K562 (cell line): Measurements from ENCODE around the gene RPS8. TPM values are rescaled to one million over a fixed set of nuclear protein-coding genes. Genes with fewer than 3 reads are reported as not detected.

Source experiments
- ATAC-seq: fragments of 200-7000 bp; cut with Tn5 transposase; 3 replicates; pipeline ENCODE4 v1.9.1; 2020; ENCODE audit warnings: moderate library complexity
- BruUV-seq: library from RNA; stranded (reverse); fragments of 400-500 nt; replicated peaks from 2 replicates; lab custom pipeline; 2021; lab: Mats Ljungman, UMichigan
- CTCF ChIA-PET: fragments of 300-600 bp; formaldehyde crosslinking; extraction: SDS; loops from one replicate; lab custom pipeline; 2021; ENCODE audit warnings: low intra/inter-chr PET ratio; lab: Yijun Ruan, JAX
- POLR2A ChIA-PET: fragments of 300-600, 350-650 bp; sonication (Branson Sonifier 250); formaldehyde crosslinking; extraction: SDS; loops from one replicate; lab custom pipeline; 2021; ENCODE audit warnings: antibody characterized with exemption, inconsistent platforms; lab: Yijun Ruan, JAX
- DNase-seq, 4 experiments: peaks; one replicate each; pipeline versions ENCODE4 v3.0.0 to v3.0.0-alpha.2; 2011 to 2018; ENCODE audit warnings: low spot score in 3 of 4, mixed read lengths in 3 of 4; ENCODE audit errors: extremely low read depth in 1 of 4
- FAIRE-seq: peaks from 2 replicates; lab custom pipeline; 2011; peaks lifted over from hg19 to GRCh38; lab: Jason Lieb, UNC
- H2AFZ ChIP-seq: 2 replicates; pipeline ENCODE4 v1.6.0; 2011; ENCODE audit warnings: low read depth, low read length, control low read depth, inconsistent platforms
- H3K27ac ChIP-seq: fragments of 200-600 bp; 3 replicates; pipeline ENCODE4 v1.8.0; 2011; ENCODE audit warnings: low read depth, mild to moderate bottlenecking, control low read depth, inconsistent platforms, low read length, moderate library complexity, mixed read lengths; ENCODE audit errors: extremely low read depth
- H3K27me3 ChIP-seq, 2 experiments: fragments of 300-600 bp in 1 of 2; 2 replicates in 1 of 2; 3 replicates in 1 of 2; pipeline versions ENCODE4 v1.6.0 to v1.8.0; 2011; ENCODE audit warnings: inconsistent platforms in 2 of 2, low read length in 2 of 2, mild to moderate bottlenecking in 1 of 2, mixed read lengths in 1 of 2, moderate library complexity in 1 of 2; ENCODE audit not compliant: control insufficient read depth in 2 of 2, insufficient read depth in 2 of 2
- H3K36me3 ChIP-seq: fragments of 300-600 bp; 3 replicates; pipeline ENCODE4 v1.8.0; 2011; ENCODE audit warnings: mild to moderate bottlenecking, low read length, inconsistent platforms; ENCODE audit not compliant: control insufficient read depth, insufficient read depth
- H3K4me1 ChIP-seq, 2 experiments: fragments of 200-600 bp in 1 of 2; replicated peaks in 1 of 2; 2 replicates in 1 of 2; 3 replicates in 1 of 2; pipeline versions ENCODE4 v1.5.1 to v1.8.0; 2011; ENCODE audit warnings: inconsistent platforms in 2 of 2, low read length in 2 of 2, mild to moderate bottlenecking in 1 of 2, mixed read lengths in 1 of 2, moderate library complexity in 1 of 2; ENCODE audit not compliant: control insufficient read depth in 2 of 2, insufficient read depth in 2 of 2
- H3K4me2 ChIP-seq: 2 replicates; pipeline ENCODE4 v1.6.1; 2011; ENCODE audit warnings: low read length, control low read depth, inconsistent platforms, mixed read lengths; ENCODE audit not compliant: insufficient read depth
- H3K4me3 ChIP-seq: fragments of 200-600 bp; sonication (generic), shearing (Covaris generic); 2 replicates; pipeline ENCODE4 v1.5.1; 2016; ENCODE audit warnings: control low read depth, inconsistent platforms
- H3K79me2 ChIP-seq: fragments of 200-600 bp; 3 replicates; pipeline ENCODE4 v1.8.0; 2011; ENCODE audit warnings: low read length, inconsistent platforms; ENCODE audit not compliant: control insufficient read depth, insufficient read depth
- H3K9ac ChIP-seq, 2 experiments: 2 replicates each; pipeline versions ENCODE4 v1.6.0 to v1.6.1; 2011; ENCODE audit warnings: low read depth in 2 of 2, low read length in 2 of 2, control low read depth in 1 of 2, inconsistent platforms in 1 of 2, mild to moderate bottlenecking in 1 of 2, mixed read lengths in 1 of 2; ENCODE audit not compliant: insufficient read depth in 1 of 2
- H3K9me1 ChIP-seq: one replicate; pipeline ENCODE4 v1.6.0; 2011; ENCODE audit warnings: inconsistent platforms, mild to moderate bottlenecking, low read length, moderate library complexity; ENCODE audit not compliant: control insufficient read depth, insufficient read depth
- H3K9me3 ChIP-seq: replicated peaks from 2 replicates; pipeline ENCODE4 v1.5.1; 2011; ENCODE audit warnings: low read depth, low read length, inconsistent platforms; ENCODE audit not compliant: control insufficient read depth, insufficient read depth
- H4K20me1 ChIP-seq: replicated peaks from 2 replicates; pipeline ENCODE4 v1.6.1; 2011; ENCODE audit warnings: low read length, inconsistent platforms, mixed read lengths; ENCODE audit not compliant: control insufficient read depth, insufficient read depth
- MAX ChIP-seq: sonication (generic); formaldehyde crosslinking; IDR thresholded peaks from 2 replicates; pipeline ENCODE4 v1.9.0; 2022; ENCODE audit warnings: mild to moderate bottlenecking, missing genetic modification reagents
- POLR2G ChIP-seq: fragments of 200-400 bp; formaldehyde crosslinking; IDR thresholded peaks from 2 replicates; pipeline ENCODE4 v1.6.1; 2017; ENCODE audit warnings: low read depth, mild to moderate bottlenecking, antibody characterized with exemption, low read length, moderate library complexity
- ZNF24 ChIP-seq: fragments of 450-650 bp; IDR thresholded peaks from 2 replicates; pipeline ENCODE4 v1.6.1; 2016
- ZNF699 ChIP-seq: fragments of 250-450 bp; sonication (Bioruptor Pico); IDR thresholded peaks from 2 replicates; pipeline ENCODE4 v1.8.0; 2021; ENCODE audit warnings: mild to moderate bottlenecking, moderate library complexity; ENCODE audit not compliant: insufficient replicate concordance
- WGBS: fragments of 100-300 bp; shearing (Covaris generic); methylation state at CpG from one replicate; pipeline ENCODE4 v1.1.6; 2016; ENCODE audit warnings: low coverage, mixed read lengths; ENCODE audit not compliant: insufficient coverage; ENCODE audit errors: missing lambda C conversion rate; 5-methylcytosine and 5-hydroxymethylcytosine counted together
- in situ Hi-C: fragments of 300-500 bp; cut with MboI; formaldehyde crosslinking; loops from 4 replicates; pipeline ENCODE4 v1.15.0; 2018; ENCODE audit warnings: inconsistent platforms, mixed read lengths
- intact Hi-C: fragments of 100-400 bp; cut with micrococcal nuclease; formaldehyde crosslinking; loops from 2 replicates; pipeline ENCODE4 v1.14.2; 2022
- polyA plus RNA-seq, 8 experiments: library from polyadenylated mRNA; depleted of rRNA in 4 of 8; stranded (reverse) in 5 of 8; unstranded in 3 of 8; fragments of >200 nt; fragmentation: Nextera tagmentation in 2 of 8; fragmentation: Illumina TruSeq in 1 of 8; extraction: Ambion mirVana in 2 of 8; extraction: Trizol in 1 of 8; gene quantifications; 2 replicates each; pipeline versions ENCODE4 v1.2.1 to v1.2.3, GENCODE V29; 2011 to 2014; ENCODE audit warnings: inconsistent platforms in 1 of 8, missing spikeins in 1 of 8
- total RNA-seq, 7 experiments: library from RNA; depleted of rRNA in 6 of 7; stranded (reverse); fragments of >200 nt in 6 of 7; fragmentation: Illumina TruSeq in 2 of 7; extraction: Trizol in 2 of 7; gene quantifications; 2 replicates each; pipeline versions ENCODE4 v1.2.1 to v1.2.3, GENCODE V29; 2011 to 2021; ENCODE audit warnings: low replicate concordance in 1 of 7

Gene RPS8
- total and polyA plus RNA-seq, 9 of the 15 experiments (the other 6 are each of a cell fraction or from before 2014, with no cell fraction given): 2,431 to 4,168 (median 3,109) TPM

- intact Hi-C loops (no loop called here), in situ Hi-C loops (loop anchor here (5.0 kb wide), 1 partner anchor 90 kb away; the partner anchor contains the start of gene RNU5D-1)
- H3K9me3 ChIP-seq: no peaks in the 10 kb centered on the region
- H2AFZ ChIP-seq: no peak overlapping the region
- no peaks in the 10 kb centered on the region for H3K27me3 ChIP-seq
- no peaks in the 10 kb centered on the region for H3K9me1 ChIP-seq
- no TSS peak for BruUV-seq
- no peak overlapping the region for H3K27ac ChIP-seq
- H3K4me2 ChIP-seq: no peak overlapping the region
- WGBS: 57% methylated on average over 6 of the region's 6 CpGs
- H3K4me3 ChIP-seq: no peak overlapping the region
- CTCF ChIA-PET: no interaction called here
- POLR2A ChIA-PET: interaction anchor here (1.0 to 9.2 kb wide), 8 partner anchors 10 to 700 kb away, joined by 3 to 594 read pairs (median 94); partner anchors contain the start of genes BTBD19, DYNLT4, HECTD3 and MUTYH
- FAIRE-seq: no peak
- peaks cover 13 to 41% of the 10 kb centered on the region in 2 experiments for H3K4me1 ChIP-seq
- no peaks in the 10 kb centered on the region for H3K36me3 ChIP-seq
- H4K20me1 ChIP-seq: no peaks in the 10 kb centered on the region
- no peak for ATAC-seq
- no peaks in the 10 kb centered on the region for H3K79me2 ChIP-seq
- TF ChIP-seq ZNF699 (CRISPR knock-in tag): no peak
- no peak for TF ChIP-seq ZNF24
- 0 out of 2 replicates have a peak, but pooled peaks have one; percentile 15 for TF ChIP-seq MAX (CRISPR knock-in tag)
- 0 out of 2 replicates have a peak, but pooled peaks have one; percentile 4 for TF ChIP-seq POLR2G
- no peak for DNase-seq
- H3K9ac ChIP-seq: peak overlapping the region in 1 of 2 experiments; percentile 69; a peak in 2 of 4 replicates
Observed at GRCh38 chr1:44822131-44822701, 46.9 kb downstream of the RPS8 start.
